Brain microvascular endothelial cell (primary cell): ENCODE results near the gene SPANXD.
"Not testable (repeated sequence)": the region's sequence is repeated elsewhere in the genome, so short reads cannot be mapped to it uniquely, and the experiment has no call there.

Experiments
- DNase-seq: peaks from one replicate; pipeline ENCODE4 v3.0.0-alpha.2; 2020
- H3K27ac ChIP-seq: fragments of 250-450 bp; sonication (Bioruptor Pico); 2 replicates; pipeline ENCODE4 v1.5.1; 2020; ENCODE audit warnings: mild to moderate bottlenecking, moderate library complexity
- H3K27me3 ChIP-seq: fragments of 250-450 bp; sonication (Bioruptor Pico); replicated peaks from 2 replicates; pipeline ENCODE4 v1.5.1; 2020; ENCODE audit warnings: mild to moderate bottlenecking
- H3K36me3 ChIP-seq: fragments of 250-450 bp; sonication (Bioruptor Pico); replicated peaks from 2 replicates; pipeline ENCODE4 v1.5.1; 2020; ENCODE audit warnings: mild to moderate bottlenecking
- H3K4me3 ChIP-seq: 2 replicates; pipeline ENCODE4 v1.5.1; 2011; ENCODE audit warnings: low read depth, mild to moderate bottlenecking, control low read depth, low read length, moderate library complexity
- in situ Hi-C: cut with HindIII; loops from 2 replicates; pipeline ENCODE4 v1.10.0; 2017; ENCODE audit warnings: low sequenced_read_pairs, low pct_ligation_motif_present
- TF ChIP-seq, protein P1 (sequence below): IDR thresholded peaks from 2 replicates; pipeline ENCODE4 v1.5.1; 2011; ENCODE audit warnings: low read depth, mild to moderate bottlenecking, moderate library complexity, low read length, control low read depth, inconsistent platforms; ENCODE audit errors: missing control alignments

The SPANXD gene, protein sequence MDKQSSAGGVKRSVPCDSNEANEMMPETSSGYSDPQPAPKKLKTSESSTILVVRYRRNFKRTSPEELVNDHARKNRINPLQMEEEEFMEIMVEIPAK

DNA sequence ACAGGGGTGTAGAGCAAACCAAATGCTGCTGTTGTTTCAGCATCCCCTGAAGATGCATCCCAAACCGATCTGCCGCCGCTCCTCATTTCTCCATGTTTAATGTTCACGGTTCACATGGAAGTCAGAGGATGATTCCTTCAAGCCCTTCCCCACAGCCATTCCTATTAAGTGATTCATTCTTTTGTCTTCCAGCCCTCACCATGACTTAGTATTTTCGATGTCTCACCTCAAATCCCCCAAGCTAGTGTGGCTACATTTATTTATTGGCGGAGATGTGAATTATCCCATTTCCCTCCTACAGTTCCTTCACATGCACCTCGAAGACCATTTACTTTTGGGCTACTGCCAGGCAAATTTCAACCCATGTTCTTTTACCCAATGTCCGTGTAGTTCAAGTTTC lies at the start of gene SPANXD:
SPANXD (minus strand) TSS at position 101 of the 400 bp plus-strand sequence. CDS start 334 bp downstream, outside the sequence.
- H3K27ac ChIP-seq, H3K27me3 ChIP-seq, DNase-seq, H3K4me3 ChIP-seq, in situ Hi-C loops, H3K36me3 ChIP-seq: not testable (repeated sequence)

DNA sequence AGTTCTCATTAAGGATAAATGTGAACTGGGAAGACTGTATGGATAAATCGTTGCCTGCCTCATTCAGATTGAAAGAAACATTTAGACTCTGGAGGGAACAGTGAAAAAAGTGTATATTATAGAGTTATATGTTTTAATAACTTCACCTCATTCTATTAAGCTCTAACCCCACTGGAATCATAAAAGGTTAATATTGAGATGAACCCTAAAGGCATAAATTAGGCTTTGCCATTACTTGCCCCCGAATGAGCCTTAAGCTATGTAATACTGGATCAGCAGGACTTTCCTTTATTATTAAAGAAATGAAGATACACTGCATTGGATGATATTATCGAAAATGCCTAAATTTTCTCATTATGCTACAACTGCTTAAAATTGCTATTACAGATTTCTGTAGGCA lies 44.1 kb upstream of the SPANXD start:
- no peak overlapping the region for H3K27ac ChIP-seq
- no peak overlapping the region for H3K4me3 ChIP-seq
- TF ChIP-seq, protein P1, sequence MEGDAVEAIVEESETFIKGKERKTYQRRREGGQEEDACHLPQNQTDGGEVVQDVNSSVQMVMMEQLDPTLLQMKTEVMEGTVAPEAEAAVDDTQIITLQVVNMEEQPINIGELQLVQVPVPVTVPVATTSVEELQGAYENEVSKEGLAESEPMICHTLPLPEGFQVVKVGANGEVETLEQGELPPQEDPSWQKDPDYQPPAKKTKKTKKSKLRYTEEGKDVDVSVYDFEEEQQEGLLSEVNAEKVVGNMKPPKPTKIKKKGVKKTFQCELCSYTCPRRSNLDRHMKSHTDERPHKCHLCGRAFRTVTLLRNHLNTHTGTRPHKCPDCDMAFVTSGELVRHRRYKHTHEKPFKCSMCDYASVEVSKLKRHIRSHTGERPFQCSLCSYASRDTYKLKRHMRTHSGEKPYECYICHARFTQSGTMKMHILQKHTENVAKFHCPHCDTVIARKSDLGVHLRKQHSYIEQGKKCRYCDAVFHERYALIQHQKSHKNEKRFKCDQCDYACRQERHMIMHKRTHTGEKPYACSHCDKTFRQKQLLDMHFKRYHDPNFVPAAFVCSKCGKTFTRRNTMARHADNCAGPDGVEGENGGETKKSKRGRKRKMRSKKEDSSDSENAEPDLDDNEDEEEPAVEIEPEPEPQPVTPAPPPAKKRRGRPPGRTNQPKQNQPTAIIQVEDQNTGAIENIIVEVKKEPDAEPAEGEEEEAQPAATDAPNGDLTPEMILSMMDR: no peak
- no peaks in the 10 kb centered on the region for H3K36me3 ChIP-seq
- no peak for DNase-seq
- H3K27me3 ChIP-seq: no peaks in the 10 kb centered on the region
- in situ Hi-C loops: no loop called here

DNA sequence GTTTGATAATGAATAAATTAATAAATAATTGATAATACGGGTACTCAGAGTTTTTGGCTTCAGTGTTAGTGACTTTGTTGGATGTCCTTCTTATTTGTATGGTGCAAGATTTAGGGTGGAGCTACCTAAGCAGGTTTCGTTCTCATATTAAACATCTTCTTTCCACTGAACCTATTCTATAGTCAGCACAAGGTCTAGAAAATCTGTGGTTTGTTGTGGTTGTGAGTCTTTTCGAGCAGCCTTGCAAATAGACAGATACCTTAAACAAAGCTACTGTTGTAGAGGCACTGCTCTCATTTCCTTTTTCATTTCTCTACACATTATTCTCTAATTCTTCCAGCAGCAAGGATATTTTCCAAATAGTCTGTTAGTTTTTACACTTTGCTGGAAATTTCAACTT lies 38.1 kb upstream of the SPANXD start:
- Histone ChIP-seq H3K4me3 (no peak overlapping the region), H3K27ac (no peak overlapping the region), H3K27me3 (no peaks in the 10 kb centered on the region), H3K36me3 (no peaks in the 10 kb centered on the region)
- in situ Hi-C loops: no loop called here
- TF ChIP-seq, protein P1: no peak
- DNase-seq: no peak

DNA sequence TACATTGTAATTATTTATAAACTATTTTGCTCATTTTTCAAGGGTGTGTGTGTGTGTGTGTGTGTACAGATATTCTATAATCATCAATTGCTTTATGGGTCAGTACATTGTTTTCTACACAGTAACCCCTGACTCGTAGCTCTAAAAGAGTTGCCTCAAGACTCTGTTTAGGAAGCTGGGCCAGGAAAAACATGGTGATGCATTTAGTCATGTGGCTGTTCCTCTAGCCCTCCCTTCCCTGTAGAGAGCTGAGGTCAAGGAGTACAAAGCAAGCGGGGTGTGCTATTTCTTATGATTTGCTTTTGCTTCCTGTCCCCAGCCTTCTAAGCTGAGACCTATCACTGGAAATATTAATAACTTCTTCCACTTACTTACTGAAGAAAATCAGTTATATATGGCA lies 34.8 kb upstream of the SPANXD start:
- no peaks in the 10 kb centered on the region for H3K36me3 ChIP-seq
- no peak overlapping the region for H3K4me3 ChIP-seq
- TF ChIP-seq, protein P1: no peak
- no peak overlapping the region for H3K27ac ChIP-seq
- no peaks in the 10 kb centered on the region for H3K27me3 ChIP-seq
- in situ Hi-C loops: no loop called here
- peak; percentile 16 for DNase-seq

DNA sequence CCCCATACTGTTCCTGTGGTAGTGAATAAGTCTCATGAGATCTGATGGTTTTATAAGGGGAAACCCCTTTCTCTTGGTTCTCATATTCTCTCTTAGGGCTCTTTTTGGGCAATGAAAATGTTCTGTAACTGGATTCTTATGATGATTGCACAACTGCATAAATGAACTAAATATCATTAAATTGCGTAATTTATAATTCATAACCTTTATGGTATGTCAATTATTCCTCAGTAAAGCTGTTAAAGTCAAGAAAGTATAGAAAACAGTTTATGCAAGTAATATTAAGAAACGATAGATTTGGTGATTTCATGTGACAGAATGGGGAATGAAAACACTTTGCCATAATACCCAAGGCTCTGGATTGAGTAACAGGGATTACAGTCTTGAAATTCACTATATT lies 33.5 kb upstream of the SPANXD start:
- in situ Hi-C loops: no loop called here
- no peak for DNase-seq

DNA sequence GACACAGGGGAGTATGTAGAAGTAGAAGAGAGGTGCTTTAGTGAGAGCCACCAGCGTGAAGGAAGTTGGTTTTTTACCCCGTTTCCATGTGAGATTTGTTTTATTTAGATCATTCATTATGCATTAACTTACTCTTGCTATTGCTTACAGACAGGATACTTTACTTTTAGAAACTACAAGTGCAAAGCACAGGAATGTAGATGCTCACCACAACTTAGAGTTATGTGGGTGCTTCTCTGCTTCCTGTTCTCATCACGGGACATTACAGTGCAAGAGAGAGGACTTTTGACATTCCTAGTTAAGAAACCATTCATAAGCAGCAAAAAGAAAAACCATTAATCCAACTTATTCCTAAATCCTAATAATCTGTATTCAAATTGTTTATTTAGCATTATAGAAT lies 25.6 kb upstream of the SPANXD start:
- no peak for DNase-seq
- H3K4me3 ChIP-seq: no peak overlapping the region
- H3K27ac ChIP-seq: no peak overlapping the region
- H3K27me3 ChIP-seq: no peaks in the 10 kb centered on the region
- no peaks in the 10 kb centered on the region for H3K36me3 ChIP-seq
- in situ Hi-C loops: no loop called here
- TF ChIP-seq, protein P1: no peak

More for the DNA sequence above, 33.5 kb upstream of the SPANXD start:
- Histone ChIP-seq H3K27ac (no peak overlapping the region), H3K4me3 (no peak overlapping the region), H3K27me3 (no peaks in the 10 kb centered on the region), H3K36me3 (no peaks in the 10 kb centered on the region)
- TF ChIP-seq, protein P1: no peak
